Body of pancreas (tissue), 4 donors: Measurements from ENCODE around the gene MEX3B. TPM values are rescaled to one million over a fixed set of nuclear protein-coding genes. Genes with fewer than 3 reads are reported as not detected.

Experiments
- ATAC-seq: fragments of 150-250 bp; one replicate; pipeline ENCODE4 v1.9.1; 2016
- DNase-seq, 4 donors: peaks; one replicate each; pipeline ENCODE4 v3.0.0-alpha.2; 2019
- H3K27ac ChIP-seq, 4 donors: fragments of 200-600 bp; sonication (generic); 1 replicate in 3 of 4; 2 replicates in 1 of 4; pipeline versions ENCODE4 v1.5.1 to v1.6.1; 2016 to 2019; ENCODE audit warnings: mild to moderate bottlenecking in 1 of 4, mixed read lengths in 1 of 4, moderate library complexity in 1 of 4
- H3K27me3 ChIP-seq, 2 donors: fragments of 200-600 bp; sonication (generic); one replicate each; pipeline ENCODE4 v1.6.0; 2016; ENCODE audit warnings: mild to moderate bottlenecking in 1 of 2
- H3K36me3 ChIP-seq, 2 donors: fragments of 200-600 bp; sonication (generic); replicated peaks in 1 of 2; 2 replicates each; pipeline ENCODE4 v1.5.1; 2016; ENCODE audit warnings: low read depth in 2 of 2; ENCODE audit not compliant: insufficient read depth in 1 of 2
- H3K4me1 ChIP-seq: fragments of 200-600 bp; sonication (generic); one replicate; pipeline ENCODE4 v1.6.0; 2016
- H3K4me3 ChIP-seq, 2 donors: fragments of 200-600 bp; sonication (generic); 1 replicate in 1 of 2; 2 replicates in 1 of 2; pipeline ENCODE4 v1.5.1; 2016 to 2019
- H3K9me3 ChIP-seq, 3 donors: fragments of 200-600 bp; sonication (generic); 1 replicate in 2 of 3; 2 replicates in 1 of 3; pipeline ENCODE4 v1.5.1; 2016
- POLR2A ChIP-seq, 3 donors: fragments of 450-650 bp; IDR thresholded peaks; one replicate each; pipeline ENCODE4 v1.6.1; 2016; ENCODE audit warnings: antibody characterized with exemption in 3 of 3, mild to moderate bottlenecking in 2 of 3
- WGBS, 2 donors: methylation state at CpG; one replicate each; pipeline ENCODE4 v1.1.5; 2017; 5-methylcytosine and 5-hydroxymethylcytosine counted together
- intact Hi-C: fragments of 100-400 bp; cut with DNase I; formaldehyde crosslinking; loops from one replicate; pipeline ENCODE4 v1.15.1; 2023
- total RNA-seq, 2 donors: library from RNA; depleted of rRNA; stranded (reverse); fragments of >200 nt; gene quantifications; one replicate each; pipeline ENCODE4 v1.1.0, GENCODE V29; 2016
- TF ChIP-seq, protein P1 (sequence below), 7 experiments: fragments of 450-650 bp in 4 of 7; fragments of 200-600 bp in 3 of 7; sonication (generic) in 3 of 7; IDR thresholded peaks; one replicate each; pipeline ENCODE4 v1.5.1; 2016 to 2019; ENCODE audit warnings: antibody characterized with exemption in 7 of 7

MEX3B gene
- total RNA-seq, 2 donors from 2014 or later, result 0.52 TPM; not detected in 1

DNA sequence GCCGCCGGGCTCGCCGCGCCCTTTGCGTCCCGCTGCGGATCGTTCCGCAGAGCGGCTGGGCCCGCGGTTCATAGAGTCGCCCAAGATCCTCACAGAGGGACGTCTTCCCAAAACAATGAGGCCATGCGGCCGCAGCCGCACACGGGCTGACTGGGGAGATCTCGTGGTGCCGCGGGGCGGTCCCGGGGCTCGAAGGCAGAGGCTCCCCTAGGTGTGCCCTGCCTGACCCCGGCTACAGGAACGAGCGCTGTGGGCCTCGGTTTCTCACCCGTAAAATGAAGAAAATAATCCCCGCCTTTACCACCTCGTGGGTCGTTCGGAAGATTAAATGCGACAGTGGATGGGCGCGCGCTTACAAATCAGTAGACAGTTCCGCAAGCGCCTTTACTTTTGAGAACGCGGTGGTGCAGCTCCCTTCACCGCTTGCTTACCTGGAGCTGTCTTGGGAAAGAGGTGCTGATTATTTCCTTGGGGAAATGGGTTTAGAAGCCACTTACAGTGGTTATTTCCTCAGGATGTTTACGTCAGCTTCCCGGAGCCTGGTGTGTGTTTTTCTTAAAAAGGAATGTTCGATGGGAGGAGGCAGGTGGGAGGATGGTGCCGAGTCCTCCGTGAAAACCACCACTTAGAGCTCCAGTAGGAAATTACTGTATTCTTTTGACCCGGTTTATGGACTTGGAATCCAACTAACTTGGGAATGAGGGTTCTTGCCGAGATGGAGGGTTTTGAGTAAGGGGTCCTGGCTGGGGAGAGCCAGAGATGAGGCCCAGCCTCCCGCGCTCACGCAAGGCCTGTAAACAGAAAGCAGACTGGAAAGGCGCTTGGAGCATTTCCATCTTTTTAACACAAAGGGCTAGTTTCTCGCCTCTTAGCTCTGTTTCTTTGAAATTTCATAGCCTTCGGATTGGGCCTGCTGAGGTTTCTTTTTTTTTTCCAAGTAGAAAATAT lies 1.9 kb upstream of the MEX3B start:
- H3K4me1 ChIP-seq, result peaks cover 30% of the 10 kb centered on the region
- WGBS, 2 donors, result 12 to 17% methylated on average over 43 to 56 of the region's 56 CpGs
- DNase-seq (peak in 2 of 4 donors; percentile 8), ATAC-seq (peak; percentile 1)
- peaks cover 0 to 9% of the 10 kb centered on the region in 2 donors for H3K27me3 ChIP-seq
- peak overlapping the region in 1 of 4 donors; percentile 43 for H3K27ac ChIP-seq
- intact Hi-C loops, result no loop called here
- peak overlapping the region in 1 of 2 donors; percentile 52 for H3K4me3 ChIP-seq
- TF ChIP-seq, protein P1, sequence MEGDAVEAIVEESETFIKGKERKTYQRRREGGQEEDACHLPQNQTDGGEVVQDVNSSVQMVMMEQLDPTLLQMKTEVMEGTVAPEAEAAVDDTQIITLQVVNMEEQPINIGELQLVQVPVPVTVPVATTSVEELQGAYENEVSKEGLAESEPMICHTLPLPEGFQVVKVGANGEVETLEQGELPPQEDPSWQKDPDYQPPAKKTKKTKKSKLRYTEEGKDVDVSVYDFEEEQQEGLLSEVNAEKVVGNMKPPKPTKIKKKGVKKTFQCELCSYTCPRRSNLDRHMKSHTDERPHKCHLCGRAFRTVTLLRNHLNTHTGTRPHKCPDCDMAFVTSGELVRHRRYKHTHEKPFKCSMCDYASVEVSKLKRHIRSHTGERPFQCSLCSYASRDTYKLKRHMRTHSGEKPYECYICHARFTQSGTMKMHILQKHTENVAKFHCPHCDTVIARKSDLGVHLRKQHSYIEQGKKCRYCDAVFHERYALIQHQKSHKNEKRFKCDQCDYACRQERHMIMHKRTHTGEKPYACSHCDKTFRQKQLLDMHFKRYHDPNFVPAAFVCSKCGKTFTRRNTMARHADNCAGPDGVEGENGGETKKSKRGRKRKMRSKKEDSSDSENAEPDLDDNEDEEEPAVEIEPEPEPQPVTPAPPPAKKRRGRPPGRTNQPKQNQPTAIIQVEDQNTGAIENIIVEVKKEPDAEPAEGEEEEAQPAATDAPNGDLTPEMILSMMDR (IDR thresholded peaks at IDR 0.05), result peak in 2 of 7 experiments; percentile 13 to 20
- no peak for TF ChIP-seq POLR2A (IDR thresholded peaks at IDR 0.05)
- H3K36me3 ChIP-seq, result no peaks in the 10 kb centered on the region
- H3K9me3 ChIP-seq, result no peaks in the 10 kb centered on the region

DNA sequence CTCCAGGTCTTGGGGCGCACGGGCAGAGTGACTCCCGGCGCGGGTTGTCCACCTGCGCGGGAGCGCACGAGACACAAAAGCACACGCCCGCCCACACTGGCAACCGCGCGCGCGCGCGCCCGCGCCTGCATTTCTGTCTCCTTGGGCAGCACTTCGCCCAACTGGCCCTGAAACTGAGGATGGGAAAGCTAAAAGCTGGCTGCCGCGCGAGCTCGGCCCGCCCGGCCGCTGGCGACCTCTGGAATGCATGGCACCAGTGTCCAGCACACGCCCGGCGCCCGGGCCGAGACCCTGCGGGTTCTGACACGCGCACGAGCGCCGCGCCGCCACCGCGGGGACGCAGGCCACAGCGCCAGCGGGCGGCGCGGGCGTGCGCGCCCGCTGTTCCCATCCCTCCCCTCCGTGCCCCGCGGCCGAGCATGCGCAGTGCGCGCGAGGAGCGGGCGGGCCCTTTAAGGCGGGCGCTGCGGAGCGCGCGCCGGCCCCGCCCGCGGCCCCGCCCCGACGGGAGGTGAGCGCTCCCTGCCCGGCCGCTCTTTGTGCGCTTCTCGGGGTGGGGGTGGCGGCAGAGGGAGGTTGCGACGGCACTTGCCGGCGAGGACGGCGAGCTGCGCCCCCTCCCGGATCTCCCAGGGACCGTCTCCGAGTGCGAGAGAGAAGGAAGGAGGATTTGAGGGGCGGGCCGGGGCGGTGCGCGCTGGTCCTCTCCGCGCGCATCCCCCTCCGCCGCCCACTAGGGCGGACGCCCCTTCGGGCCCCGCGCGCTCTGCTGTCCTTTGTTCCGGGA lies 1.0 kb upstream of the MEX3B start:
- peak; percentile 27 to 52 (median 48) for TF ChIP-seq POLR2A (IDR thresholded peaks at IDR 0.05)
- TF ChIP-seq, protein P1 (IDR thresholded peaks at IDR 0.05), result peak; percentile 41 to 75 (median 53)

DNA sequence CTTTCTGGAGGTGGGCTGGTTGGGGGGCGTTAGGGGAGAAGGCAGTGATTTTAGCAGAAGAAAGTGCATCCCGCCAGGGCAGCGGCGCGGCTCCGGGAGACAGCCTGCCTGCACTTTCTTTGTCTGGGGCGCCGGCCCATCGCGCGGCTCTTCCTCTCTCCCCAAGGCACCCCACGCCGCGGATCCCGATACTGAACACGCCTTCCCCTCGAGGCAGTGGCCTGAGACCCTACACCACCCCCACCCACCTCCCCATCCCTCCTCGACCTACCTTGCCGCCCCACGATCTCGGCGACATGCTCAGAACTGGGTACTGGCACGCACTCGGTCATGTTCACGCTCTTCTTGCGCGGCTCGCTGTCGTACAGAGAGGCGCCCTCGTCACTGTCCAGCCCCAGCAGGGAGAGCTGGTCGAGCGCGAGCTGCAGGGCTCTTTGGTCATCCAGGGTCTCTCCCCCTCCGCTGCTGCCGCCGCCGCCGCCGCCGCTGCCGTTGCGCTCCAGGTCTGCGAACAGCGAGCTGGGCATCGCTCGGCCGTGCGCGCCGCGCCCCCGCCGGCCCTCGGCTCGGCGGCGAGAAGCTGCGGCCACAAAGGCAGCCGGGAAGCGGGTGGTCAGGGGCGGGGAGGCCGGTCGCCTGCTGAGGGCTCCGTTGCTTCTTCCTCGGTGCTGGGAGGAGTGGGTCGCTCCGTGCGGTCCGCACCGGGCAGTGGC lies 483 bp downstream of the MEX3B start:
- no peak for TF ChIP-seq POLR2A (IDR thresholded peaks at IDR 0.05)
- TF ChIP-seq, protein P1 (IDR thresholded peaks at IDR 0.05), result no peak
- DNase-seq, result peak; percentile 17 to 28 (median 22)
- Histone ChIP-seq H3K27ac (peak overlapping the region in 3 of 4 donors; percentile 53 to 92 (median 79)), H3K27me3 (peaks cover 0 to 9% of the 10 kb centered on the region in 2 donors), H3K36me3 (no peaks in the 10 kb centered on the region), H3K4me1 (peaks cover 37% of the 10 kb centered on the region), H3K4me3 (peak overlapping the region; percentile 49 to 71), H3K9me3 (no peaks in the 10 kb centered on the region)
- 1% methylated on average over 20 to 71 of the region's 71 CpGs for WGBS, 2 donors
- intact Hi-C loops, result no loop called here
- no peak for ATAC-seq

More for the DNA sequence above, 1.0 kb upstream of the MEX3B start:
- ATAC-seq (peak; percentile 86), DNase-seq (peak; percentile 82 to 90 (median 86))
- no peaks in the 10 kb centered on the region for H3K9me3 ChIP-seq
- intact Hi-C loops, result no loop called here
- H3K36me3 ChIP-seq, result no peaks in the 10 kb centered on the region
- peaks cover 30% of the 10 kb centered on the region for H3K4me1 ChIP-seq
- WGBS, 2 donors, result 0% methylated on average over 13 to 108 of the region's 111 CpGs
- H3K27me3 ChIP-seq, result peaks cover 0 to 9% of the 10 kb centered on the region in 2 donors
- peak overlapping the region; percentile 41 to 92 (median 84) for H3K27ac ChIP-seq
- H3K4me3 ChIP-seq, result peak overlapping the region; percentile 49 to 71

DNA sequence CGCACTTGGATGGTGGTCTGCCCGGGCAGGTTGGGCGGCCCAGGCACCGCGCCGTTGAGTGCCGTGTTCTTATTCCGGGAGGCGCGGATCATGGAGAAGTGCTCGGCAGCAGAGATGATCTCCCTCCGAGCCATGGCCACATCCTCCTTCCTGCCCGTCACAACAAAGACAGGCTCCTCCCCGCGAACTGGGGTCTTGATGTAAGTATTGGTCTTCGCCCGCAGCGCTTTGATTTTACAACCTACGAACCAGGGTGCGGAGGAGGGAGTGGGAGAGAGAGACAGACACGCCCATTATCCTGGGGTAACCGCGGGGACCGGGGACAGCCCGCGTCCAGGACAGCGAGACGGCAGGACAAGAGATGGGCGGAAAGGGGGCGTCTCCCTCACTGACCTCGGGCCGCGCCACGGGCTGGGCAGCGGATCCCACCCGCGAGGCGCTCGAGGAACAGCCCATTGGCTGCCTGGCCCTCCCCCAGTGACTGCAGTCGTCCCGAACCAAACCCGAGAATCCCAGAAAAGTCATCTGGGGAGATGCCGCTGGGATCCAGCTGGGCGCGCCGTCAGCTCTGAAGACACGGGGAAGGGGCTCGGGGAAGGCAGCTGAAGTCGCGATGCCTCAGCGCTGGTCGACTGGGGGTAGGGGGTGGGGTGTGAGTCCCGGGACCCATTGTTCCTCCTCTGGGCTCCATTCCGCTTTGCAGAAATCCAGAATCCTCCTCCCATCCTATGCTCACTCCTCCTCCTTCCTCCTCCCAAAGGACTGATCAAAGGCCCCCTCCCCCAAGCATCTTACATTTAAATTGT lies 1.2 kb downstream of the MEX3B start:
- peaks cover 39% of the 10 kb centered on the region for H3K4me1 ChIP-seq
- H3K9me3 ChIP-seq, result no peaks in the 10 kb centered on the region
- DNase-seq (peak in 3 of 4 donors; percentile 13 to 18 (median 13)), ATAC-seq (no peak)
- WGBS, 2 donors, result 2 to 3% methylated on average over 20 to 53 of the region's 54 CpGs
- no peak for TF ChIP-seq POLR2A (IDR thresholded peaks at IDR 0.05)
- TF ChIP-seq, protein P1 (IDR thresholded peaks at IDR 0.05), result no peak
- intact Hi-C loops, result no loop called here
- H3K27ac ChIP-seq, result peak overlapping the region in 1 of 4 donors; percentile 92
- no peaks in the 10 kb centered on the region for H3K36me3 ChIP-seq
- peaks cover 0 to 9% of the 10 kb centered on the region in 2 donors for H3K27me3 ChIP-seq
- peak overlapping the region in 1 of 2 donors; percentile 71 for H3K4me3 ChIP-seq
